Heart left ventricle (tissue), 13 donors: Measurements from ENCODE around the gene GNB1L.

Source experiments
- CTCF ChIP-seq, 12 donors: fragments of 200-600 bp; sonication (generic) in 4 of 12; IDR thresholded peaks; one replicate each; pipeline versions ENCODE4 v1.5.0 to v1.8.0; 2018 to 2022; ENCODE audit warnings: antibody characterized with exemption in 12 of 12, mild to moderate bottlenecking in 5 of 12
- POLR2A ChIP-seq, 2 donors: fragments of 450-650 bp; IDR thresholded peaks; one replicate each; pipeline ENCODE4 v1.6.1; 2017; ENCODE audit warnings: antibody characterized with exemption in 2 of 2, mild to moderate bottlenecking in 2 of 2, moderate library complexity in 2 of 2
- donor health status: ischemic (EF 13 %, LVEDD 7.1; RV severe dilation, severe dysfunction).
- donor health status: DM: no; HTN: yes; CAD: no.
- donor health status: DM: no; HTN: no; CAD: no.
- donor health status: ischemic (EF 25% LVEDD 6.9; RV normal size, moderate dysfunction).
- donor health status: ischemic (EF 25% LVEDD 5.7; RV mildly dilated, moderate dysfunction).
- donor health status: ischemic (EF 35%, LVEDD 5.7; RV mildly dilated, moderate dysfunction).
- donor health status: nonischemic (EF 11% LVEDD 7.7; RV severe dilation, severe dysfunction).
- donor health status: DM: yes; HTN: yes; CAD: no.
- donor health status: PGD.
- donor health status: ischemic (EF 29% LVEDD 5.4; RV normal size, mild dysfunction).
- donor health status: nonischemic (EF 23%, LVEDD 6.1; RV moderate dilation, normal function).

GRCh38 chr22:19857382-19857781, 2.7 kb upstream of the GNB1L start:
- TF ChIP-seq CTCF (IDR thresholded peaks at IDR 0.05) (no peak), POLR2A (IDR thresholded peaks at IDR 0.05) (no peak)
